DMS53 (cell line): Measurements from ENCODE around the gene GLIPR2.
"Not testable (repeated sequence)": the region's sequence is repeated elsewhere in the genome, so short reads cannot be mapped to it uniquely, and the experiment has no call there.

Experiments used
- DNase-seq: peaks from one replicate; lab custom pipeline; 2025; lab: John Stamatoyannopoulos, UW

GLIPR2 gene

DNA sequence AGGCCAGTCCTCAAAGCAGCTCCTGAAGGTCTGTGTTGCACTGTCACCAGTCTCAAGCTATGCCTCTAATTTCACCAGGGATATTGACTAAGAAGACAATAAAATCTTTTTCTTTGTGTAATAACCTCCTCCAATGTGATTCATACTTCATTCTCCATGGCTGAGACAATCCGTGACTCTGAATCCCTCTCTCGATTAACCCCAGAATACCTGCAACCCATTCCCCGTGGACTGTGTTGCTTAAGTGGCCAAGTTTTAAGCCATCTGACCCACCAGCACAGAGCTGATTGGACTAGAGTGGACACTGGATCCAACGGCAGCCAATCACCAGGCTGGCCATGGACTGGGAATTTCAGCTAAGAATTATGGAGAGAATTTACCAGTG lies 27.2 kb downstream of the GLIPR2 start:
- no peak for DNase-seq

DNA sequence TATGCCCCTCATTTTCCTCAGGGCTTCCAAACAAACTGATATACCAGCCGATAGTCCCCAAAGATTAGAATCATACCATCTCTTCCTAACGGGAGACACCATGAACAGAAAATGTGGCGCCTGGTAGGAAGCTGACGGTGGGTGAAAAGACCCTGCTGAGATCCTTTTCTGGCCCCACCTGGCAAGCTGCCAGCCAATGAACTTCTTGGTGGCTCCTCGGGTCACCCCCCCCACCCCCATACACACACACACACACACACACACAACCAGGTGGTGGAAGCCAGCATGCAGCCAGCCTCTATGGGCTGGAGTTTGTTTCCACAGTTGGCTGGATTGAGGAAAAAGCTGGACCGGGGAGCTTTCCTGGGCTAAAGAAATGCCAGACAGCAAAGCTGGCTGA lies 27.8 kb downstream of the GLIPR2 start:
- no peak for DNase-seq

DNA sequence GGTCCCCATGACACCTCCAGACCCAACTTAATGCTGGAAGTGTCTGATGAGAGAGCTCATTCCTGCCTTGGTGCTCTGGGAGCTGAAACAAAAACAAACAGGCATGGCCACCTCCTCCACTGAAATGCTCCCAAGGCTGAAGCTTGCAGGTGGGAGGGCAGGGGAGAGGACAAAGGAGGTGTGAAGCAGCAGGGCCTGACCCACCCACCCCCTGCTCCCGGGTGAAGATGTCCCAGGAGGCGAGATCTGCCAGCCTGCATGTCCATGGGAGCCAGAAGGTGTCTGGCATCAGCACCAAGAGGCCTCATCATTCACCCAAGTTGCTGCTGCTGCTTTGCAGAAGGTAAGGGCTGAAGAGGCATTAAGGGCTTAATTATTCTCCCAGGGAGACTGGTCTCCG lies 28.5 kb downstream of the GLIPR2 start:
- DNase-seq = peak; percentile 16

DNA sequence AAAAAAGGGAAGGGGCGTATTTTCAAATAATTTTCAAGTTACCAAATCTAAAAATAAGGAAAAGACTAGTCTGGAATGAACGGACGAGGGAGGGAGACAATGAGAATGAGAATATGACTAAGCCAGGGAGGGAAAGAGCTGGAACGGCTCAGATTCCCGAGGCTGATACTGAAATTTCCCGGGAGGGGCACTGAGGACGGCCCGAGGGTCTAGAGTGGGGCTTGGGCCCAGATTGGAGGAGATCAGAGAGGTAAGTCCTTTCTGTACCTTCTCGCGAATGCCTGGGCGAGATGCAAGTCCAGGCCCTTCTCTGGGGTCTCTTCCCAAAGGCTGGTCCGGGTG lies 29.3 kb downstream of the GLIPR2 start:
- no peak for DNase-seq

DNA sequence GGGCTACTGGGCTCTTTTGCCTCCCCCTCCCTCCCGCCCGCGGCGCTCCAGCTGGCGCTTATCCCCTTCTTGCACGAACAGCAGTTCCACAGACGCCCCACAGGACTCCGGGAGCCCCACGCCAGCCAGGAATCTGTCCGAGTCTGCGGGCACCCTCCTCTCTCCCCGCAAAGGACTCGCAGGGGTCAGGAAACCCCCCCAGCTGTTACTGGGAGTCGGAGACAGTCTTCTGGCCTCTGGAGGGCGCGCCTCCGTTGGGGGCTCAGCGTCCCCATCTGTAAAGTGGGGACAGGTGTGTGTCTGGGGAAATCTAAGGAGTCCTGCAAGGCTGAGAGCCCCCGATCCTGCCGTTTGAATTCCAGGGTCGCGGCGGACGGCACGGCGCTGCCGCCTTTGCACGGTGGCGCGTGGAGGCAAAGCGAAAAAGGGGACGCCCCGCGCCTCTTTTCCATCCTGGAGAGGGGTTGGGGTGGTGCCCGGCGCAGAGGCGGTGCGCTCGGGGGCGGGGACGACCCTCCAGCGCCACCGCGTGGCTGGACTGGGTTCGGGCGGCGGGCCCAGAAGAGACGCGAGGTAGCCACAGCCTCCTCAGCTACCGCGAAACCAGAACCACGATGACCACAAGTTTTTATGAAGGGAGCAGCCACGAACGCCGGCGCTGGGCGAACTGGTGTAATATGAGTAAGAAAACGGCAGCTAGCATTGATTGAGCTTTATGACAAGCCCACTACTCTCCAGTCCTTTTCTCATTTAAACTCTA lies 29.8 kb downstream of the GLIPR2 start:
- peak; percentile 87 for DNase-seq

DNA sequence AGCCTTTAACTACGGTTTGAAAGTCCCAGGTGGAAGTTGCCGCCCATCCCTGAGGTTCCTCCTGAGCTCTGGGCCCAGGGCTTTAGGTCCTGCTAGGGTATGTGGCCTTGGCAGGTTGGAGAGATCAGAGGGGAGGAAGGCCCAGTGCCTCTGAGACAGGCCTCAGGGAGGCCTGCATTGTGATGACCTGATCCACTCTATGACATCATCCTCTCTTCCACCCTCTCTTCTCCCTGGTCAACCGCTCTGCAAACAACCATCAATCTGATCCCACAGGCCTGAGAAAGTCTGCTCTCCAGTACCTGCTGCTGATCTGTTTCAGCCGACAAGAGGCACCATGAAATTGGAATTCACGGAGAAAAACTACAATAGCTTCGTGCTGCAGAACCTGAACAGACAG lies 32.6 kb downstream of the GLIPR2 start, which contains the start of gene CCIN:
Gene CCIN, plus strand, starts transcription at position 223 of the 400 bp plus-strand sequence. Its CDS starts 115 bp downstream, at position 338.
- DNase-seq = peak; percentile 34

DNA sequence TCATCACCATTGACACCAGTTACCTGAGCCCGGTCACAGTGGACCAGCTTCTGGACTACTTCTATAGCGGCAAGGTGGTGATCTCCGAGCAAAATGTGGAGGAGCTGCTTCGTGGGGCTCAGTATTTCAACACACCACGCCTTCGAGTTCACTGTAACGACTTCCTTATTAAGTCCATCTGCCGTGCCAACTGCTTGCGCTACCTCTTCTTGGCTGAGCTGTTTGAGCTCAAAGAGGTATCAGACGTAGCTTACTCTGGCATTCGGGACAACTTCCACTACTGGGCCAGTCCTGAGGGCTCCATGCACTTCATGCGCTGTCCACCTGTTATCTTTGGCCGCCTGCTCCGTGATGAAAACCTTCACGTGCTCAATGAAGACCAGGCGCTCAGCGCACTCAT lies 33.2 kb downstream of the GLIPR2 start:
- DNase-seq = no peak

DNA sequence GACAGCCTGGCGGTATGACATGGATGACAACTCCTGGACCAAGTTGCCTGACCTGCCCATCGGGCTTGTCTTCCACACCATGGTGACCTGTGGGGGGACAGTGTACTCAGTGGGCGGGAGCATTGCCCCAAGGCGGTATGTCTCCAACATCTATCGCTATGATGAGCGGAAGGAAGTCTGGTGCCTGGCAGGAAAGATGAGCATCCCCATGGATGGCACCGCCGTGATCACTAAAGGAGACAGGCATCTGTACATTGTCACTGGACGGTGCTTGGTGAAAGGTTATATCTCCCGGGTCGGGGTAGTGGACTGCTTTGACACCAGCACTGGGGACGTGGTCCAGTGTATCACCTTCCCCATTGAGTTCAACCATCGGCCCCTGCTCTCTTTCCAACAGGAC lies 34.0 kb downstream of the GLIPR2 start:
- DNase-seq = no peak

DNA sequence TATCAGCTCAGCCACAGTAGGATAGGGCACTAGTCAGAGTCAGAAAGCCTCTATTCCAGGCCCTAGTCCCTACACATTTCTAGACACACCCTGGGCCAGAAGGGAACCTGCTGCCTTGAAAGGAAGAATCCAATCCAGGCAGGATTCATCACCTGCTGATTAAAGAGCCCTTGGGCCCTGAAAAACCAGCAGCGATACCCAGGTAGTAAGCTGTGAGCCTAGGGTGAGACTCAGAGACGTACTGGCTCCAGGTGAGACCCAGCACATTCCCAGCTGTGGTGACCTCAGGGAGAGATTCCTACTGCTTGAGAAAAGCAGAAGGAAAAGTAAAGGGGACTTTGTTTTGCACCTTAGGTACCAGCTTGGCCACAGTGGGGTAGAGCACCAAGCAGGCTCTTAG lies 37.3 kb downstream of the GLIPR2 start:
- no peak for DNase-seq

DNA sequence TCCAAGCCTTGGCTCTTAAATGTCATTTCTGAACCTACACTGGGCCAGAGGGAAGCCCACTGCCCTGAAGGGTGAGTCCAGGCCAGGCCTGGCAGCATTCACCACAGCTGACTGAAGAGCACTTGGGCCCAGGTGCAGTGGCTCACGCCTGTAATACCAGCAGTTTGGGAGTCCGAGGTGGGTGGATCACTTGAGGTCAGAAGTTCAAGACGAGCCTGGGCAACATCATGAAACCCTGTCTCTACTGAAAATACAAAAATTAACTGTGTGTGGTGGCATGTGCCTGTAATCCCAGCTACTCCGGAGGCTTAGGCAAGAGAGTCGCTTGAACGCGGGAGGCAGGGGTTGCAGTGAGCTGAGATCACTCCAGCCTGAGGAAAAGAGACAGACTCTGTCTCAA lies 37.7 kb downstream of the GLIPR2 start:
- no peak for DNase-seq

DNA sequence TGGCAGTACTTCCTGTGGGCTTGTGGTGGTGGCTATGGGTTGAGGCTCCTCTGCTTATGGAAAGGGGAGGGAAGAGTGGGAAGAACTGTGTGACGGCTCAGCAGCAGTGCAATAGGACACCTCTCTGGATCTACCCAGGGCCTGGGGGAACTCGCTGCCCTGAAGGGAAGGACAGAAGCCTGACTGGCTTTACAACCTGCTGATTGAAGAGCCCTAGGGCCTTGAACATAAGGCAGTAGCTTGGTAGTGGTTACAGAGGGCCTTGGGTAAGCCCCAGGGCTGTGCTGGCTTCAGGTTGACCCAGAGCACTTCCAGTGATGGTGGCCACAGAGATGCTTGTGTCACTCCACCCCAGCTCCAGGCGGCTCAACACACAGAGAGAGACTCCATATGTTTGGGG lies 38.2 kb downstream of the GLIPR2 start:
- no peak for DNase-seq

DNA sequence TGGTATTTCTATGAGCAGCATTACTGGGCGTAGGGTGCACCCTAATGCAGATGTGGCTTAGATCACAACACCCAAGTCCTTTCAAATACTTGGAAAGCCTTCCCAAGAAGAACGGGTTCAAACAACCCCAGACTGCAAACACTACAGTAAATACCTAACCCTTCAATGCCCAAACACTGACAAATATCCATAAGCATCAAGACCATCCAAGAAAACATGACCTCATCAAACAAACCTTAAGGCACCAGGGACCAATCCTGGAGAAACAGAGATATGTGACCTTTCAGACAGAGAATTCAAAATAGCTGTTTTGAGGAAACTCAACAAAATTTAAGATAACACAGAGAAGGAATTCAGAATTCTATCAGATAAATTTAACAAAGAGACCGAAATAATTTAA lies 38.7 kb downstream of the GLIPR2 start:
- DNase-seq = not testable (repeated sequence)

DNA sequence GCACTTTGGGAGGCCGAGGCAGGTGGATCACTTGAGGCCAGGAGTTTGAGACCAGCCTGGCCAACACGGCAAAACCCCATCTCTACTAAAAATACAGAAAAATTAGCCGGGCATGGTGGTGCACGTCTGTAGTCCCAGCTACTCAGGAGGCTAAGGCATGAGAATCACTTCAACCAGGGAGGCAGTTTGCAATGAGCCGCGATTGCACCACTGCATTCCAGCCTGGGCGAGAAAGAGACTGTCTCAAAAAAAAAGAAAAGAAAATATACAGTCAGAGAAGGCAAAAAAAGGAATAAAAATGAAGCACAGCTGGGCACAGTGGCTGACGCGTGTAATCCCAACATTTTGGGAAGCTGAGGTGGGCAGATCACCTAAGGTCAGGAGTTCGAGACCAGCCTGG lies 40.0 kb downstream of the GLIPR2 start:
- DNase-seq = not testable (repeated sequence)

DNA sequence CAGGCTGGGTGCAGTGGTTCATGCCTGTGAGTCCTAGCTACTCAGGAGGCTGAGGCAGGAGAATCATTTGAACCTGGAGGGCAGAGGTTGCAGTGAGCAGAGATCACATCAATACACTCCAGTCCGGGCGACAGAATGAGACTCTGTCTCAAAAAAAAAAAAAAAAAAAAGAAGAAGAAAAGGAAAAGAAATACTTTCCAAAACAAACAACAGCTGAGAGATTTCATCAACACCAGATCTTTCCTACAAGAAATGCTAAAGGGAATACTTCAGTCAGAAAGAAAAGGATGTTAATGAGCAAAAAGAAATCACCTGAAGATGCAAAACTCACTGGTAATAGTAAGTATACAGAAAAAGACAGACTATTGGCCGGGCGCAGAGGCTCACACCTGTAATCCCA lies 41.0 kb downstream of the GLIPR2 start:
- DNase-seq = no peak

DNA sequence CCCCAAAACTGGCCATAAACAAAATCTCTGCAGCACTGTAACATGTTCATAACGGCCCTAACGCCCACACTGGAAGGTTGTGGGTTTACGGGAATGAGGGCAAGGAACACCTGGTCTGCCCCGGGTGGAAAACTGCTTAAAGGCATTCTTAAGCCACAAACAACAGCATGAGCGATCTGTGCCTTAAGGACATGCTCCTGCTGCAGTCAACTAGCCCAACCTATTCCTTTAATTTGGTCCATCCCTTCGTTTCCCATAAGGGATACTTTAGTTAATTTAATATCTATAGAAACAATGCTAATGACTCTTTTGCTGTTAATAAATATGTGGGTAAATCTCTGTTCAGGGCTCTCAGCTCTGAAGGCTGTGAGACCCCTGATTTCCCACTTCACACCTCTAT lies 43.7 kb downstream of the GLIPR2 start:
- not testable (repeated sequence) for DNase-seq

DNA sequence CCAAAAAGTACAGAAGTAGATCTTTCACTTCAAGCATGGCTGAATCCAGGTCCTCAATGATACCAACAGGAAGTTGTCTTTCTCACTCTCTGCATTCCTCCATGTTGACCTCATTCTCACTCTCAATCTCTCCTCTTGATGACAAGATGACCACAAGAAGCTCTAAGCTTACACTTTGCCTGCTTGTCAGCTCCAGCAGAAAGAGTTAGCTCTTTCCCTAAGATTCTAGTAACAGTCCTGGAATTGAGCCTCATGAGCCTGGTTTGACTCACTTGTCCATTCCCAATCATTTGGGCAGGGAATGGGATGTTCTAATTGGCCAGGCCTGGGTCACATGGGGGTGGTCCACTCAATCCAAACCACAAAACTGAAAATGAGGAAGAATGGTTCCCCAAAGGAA lies 50.9 kb downstream of the GLIPR2 start:
- DNase-seq = peak; percentile 26

DNA sequence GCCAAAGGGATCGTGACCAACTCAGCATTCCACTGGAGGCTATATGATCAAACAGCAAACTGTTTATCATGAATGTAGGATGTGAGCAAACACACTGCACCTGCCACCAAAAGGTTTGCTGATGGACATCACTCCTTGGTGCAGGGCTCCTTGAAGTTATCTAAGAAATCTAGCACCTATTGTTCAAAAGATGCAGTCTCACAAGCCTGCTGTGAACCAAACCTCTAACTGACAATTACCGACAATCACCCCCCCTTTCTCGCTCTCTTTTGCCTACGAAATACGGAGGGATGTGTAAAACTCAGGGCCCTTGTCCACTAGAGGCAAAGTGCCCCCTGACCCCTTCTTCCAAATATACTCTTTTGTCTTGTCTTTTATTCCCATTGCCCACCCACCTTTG lies 51.7 kb downstream of the GLIPR2 start:
- no peak for DNase-seq

DNA sequence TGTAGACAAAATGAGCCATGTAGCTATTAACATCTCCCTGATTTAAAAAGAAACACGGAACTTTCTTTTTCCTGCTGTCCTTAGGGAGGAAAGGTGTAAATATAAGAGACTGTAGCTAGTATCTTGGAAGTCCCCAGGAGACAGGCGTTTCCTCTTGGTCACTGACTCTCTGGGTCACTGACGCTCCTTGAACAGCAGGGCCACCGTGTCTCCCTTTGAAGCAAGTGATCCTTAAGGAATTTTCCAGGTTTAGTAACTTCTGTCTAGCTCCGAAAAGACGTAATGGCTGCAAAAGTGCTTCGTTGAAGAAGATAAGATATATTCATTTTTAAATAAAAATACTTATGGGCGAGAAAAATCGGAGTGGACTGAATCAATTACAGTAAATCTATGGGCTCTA lies 53.4 kb downstream of the GLIPR2 start:
- peak; percentile 32 for DNase-seq

DNA sequence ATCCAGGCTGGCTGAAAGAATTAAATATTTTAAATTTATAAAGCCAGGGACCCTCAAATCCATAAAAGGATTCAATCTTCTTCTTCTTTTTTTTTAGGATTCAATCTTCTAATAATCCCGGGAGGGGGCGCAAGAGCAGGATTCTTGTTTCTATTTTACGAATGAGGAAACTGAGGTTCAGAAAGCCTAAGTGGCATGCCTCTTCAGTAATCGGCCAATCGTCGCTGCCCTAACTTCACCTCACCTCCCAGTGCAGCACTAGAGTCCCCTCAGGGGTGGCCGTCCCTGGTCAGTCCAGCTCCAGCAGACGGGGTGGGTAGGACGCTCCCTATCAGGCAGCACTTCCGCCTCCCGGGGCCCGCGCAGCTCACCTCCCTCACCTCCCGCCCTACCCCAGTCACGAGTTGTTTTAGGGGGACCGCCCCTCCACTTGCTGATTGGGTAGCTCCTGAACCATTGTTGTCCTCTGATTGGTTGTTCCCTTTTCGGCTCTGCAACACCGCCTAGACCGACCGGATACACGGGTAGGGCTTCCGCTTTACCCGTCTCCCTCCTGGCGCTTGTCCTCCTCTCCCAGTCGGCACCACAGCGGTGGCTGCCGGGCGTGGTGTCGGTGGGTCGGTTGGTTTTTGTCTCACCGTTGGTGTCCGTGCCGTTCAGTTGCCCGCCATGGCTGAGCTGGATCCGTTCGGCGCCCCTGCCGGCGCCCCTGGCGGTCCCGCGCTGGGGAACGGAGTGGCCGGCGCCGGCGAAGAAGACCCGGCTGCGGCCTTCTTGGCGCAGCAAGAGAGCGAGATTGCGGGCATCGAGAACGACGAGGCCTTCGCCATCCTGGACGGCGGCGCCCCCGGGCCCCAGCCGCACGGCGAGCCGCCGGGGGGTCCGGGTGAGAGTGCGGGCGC lies 54.1 kb downstream of the GLIPR2 start, which contains the start of gene CLTA:
Gene CLTA, plus strand, starts transcription at position 534 of the 902 bp plus-strand sequence. Its CDS starts 136 bp downstream, at position 670.
- peak; percentile 98 for DNase-seq

DNA sequence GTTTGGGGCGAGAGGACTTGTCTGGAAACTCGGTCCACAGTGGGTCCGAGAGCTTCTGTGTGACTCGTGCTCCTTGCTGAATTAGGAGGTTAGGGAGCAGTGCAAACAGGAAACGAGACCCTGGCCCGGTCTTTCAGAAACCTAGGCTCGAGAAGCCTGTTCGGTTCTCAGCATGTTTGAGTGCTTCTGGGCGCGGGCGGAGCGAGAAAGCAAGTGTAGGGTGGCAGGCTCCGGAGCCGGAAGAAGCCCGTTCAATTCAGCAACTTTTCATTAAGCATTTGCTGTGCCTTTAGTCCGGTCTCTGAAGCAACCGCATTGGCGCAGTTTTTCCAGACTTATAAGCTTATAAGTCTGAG lies 54.7 kb downstream of the GLIPR2 start:
- DNase-seq = peak; percentile 46

DNA sequence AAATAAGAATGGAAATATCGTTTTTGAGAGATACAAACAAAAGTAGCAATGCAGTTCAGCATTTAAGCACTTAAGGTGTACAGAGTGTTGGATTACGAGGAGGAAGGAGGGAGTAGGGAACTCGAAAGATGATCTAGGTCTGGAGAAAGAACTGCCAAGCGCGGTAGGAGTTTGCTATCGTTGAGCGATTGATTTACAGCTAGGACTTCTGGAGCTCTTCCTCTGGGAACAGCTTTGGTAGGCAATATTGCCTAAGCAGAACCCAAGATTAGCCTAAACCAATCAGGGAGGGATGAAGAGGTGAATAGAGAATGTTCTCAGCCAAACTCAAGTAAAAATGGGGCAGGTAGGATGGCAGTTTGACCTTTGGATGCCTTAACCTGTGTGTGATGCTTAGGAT lies 55.2 kb downstream of the GLIPR2 start:
- no peak for DNase-seq

DNA sequence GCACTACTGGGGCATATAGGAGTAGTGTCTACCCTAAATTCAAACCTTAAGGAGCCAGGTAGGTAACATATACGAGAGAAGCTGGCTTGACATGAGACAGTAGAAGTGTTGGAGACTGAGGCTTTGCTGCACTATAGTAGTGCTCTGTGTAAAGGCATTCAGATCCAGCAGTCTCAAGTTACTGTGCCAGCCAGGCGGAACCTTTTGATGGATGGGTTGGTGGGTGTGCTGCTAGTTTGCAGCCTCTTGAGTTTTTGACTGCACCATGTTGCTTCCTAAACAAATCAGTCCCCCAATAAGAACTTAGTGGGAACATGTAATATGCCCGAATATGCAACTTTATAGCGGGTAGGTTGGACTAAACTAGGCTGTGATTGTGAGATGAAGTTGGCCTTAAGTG lies 55.7 kb downstream of the GLIPR2 start:
- DNase-seq = peak; percentile 3

DNA sequence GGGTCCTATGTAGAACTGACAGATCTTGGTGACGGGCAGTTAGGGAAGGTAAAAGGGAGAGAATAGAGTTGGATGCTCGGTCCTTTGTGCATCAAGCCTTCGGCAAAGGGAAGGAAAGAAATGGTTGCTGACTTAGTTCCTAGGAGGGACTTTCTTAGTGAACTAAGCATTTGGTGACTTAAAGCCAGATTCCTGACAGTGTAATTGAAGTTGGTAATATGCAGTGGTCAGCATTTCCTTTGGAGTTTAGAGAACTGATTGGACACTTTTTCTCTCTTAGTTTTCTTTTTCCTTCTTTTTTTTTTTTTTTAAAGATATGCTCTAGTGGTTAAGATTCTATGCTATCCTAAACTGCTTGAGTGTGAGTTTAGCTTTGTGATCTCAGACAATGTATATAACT lies 56.5 kb downstream of the GLIPR2 start:
- no peak for DNase-seq
